ENCODE measurements around the gene ITLN2.

GRCh38 chr1:161001525-161001924 lies 46.9 kb upstream of the ITLN2 start:
- TF ChIP-seq, protein P1, sequence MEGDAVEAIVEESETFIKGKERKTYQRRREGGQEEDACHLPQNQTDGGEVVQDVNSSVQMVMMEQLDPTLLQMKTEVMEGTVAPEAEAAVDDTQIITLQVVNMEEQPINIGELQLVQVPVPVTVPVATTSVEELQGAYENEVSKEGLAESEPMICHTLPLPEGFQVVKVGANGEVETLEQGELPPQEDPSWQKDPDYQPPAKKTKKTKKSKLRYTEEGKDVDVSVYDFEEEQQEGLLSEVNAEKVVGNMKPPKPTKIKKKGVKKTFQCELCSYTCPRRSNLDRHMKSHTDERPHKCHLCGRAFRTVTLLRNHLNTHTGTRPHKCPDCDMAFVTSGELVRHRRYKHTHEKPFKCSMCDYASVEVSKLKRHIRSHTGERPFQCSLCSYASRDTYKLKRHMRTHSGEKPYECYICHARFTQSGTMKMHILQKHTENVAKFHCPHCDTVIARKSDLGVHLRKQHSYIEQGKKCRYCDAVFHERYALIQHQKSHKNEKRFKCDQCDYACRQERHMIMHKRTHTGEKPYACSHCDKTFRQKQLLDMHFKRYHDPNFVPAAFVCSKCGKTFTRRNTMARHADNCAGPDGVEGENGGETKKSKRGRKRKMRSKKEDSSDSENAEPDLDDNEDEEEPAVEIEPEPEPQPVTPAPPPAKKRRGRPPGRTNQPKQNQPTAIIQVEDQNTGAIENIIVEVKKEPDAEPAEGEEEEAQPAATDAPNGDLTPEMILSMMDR (IDR thresholded peaks at IDR 0.05), result no peak
- no peak for TF ChIP-seq POLR2A (IDR thresholded peaks at IDR 0.05)
